HG03280 (cell line): ENCODE measurements around the gene PPIH.
"Not testable (repeated sequence)": the region's sequence is repeated elsewhere in the genome, so short reads cannot be mapped to it uniquely, and the experiment has no call there.

ENCODE experiments used
- ATAC-seq: cut with Tn5 transposase; IDR thresholded peaks from one replicate; pipeline ENCODE4 v1.9.1; 2021; ENCODE audit warnings: mild to moderate bottlenecking, moderate library complexity; ENCODE audit not compliant: unreplicated experiment

The PPIH gene

DNA sequence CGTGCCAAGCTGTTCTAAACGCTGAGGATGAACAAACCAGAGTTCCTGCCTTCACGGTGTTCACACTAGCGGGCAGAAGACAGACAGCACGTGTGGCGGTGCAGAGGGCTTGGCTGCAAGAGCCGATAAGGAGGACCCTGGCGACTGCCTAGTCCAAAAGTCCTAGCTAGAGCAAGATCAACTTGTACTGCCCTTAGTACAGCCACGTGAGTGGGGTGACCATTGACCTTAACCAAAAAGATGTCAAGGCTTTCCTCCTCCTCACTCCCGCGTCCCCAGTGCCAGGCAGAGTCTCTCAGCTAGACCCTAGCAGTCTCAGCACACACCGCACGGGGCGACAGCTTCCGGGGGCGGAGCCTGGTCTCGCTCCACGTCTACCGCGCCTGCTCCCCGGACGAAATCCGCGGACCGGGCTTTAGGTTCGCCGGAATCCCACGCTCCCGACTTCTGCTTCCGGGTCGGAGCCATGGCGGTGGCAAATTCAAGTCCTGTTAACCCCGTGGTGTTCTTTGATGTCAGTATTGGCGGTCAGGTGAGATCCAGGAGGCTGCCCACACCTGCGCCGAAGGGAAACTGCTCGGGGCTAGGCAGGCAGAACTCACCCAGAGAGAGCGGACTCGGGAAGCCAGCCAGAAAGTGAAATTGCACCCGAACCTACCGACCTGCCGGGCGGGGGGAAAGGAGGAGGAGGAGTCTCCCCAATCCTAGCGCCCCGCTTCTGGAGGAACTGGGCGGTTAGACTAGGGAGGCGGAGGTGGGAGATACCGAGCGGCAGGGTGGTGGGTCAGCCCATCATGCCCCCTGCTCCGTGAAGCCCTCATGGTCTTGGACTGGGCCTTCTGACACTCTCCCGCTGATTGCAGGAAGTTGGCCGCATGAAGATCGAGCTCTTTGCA is at the start of gene PPIH:
Gene PPIH (plus strand): TSS at position 443 of the 896 bp plus-strand sequence. CDS start 24 bp downstream, at position 467.
- ATAC-seq: peak; percentile 98

DNA sequence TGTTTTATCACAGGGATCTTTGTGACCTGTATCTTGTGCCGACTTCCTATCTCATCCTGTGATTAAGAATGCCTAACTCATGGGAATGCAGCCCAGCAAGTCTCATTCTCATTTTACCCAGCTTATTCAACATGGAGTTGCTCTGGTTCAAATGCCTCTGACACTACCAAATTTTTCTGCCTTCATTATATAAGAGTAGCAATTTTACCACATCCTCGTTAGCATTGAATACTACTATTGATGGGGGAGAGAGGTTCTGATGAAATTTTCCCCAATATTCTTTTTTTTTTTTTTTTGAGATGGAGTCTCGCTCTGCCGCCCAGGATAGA is 44.5 kb upstream of the PPIH start:
- ATAC-seq: no peak

DNA sequence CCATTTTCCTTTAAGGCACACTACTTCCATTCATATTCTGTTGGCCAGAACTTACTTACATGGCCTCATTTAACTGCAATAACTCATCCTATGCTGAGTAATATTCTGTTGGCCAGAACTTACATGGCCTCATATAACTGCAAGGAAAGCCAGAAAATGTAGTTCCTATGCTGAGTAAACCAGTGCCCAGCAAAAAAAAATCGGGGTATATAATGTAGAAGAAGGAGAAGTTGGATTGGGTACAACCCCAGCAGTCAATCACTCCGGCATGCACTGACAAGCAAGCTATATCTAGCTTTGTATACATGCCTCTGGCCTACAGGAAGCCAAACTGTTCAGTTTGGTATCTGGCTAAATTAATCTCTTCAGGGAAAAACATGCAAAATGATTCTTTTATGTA is 39.4 kb upstream of the PPIH start:
- ATAC-seq: no peak

DNA sequence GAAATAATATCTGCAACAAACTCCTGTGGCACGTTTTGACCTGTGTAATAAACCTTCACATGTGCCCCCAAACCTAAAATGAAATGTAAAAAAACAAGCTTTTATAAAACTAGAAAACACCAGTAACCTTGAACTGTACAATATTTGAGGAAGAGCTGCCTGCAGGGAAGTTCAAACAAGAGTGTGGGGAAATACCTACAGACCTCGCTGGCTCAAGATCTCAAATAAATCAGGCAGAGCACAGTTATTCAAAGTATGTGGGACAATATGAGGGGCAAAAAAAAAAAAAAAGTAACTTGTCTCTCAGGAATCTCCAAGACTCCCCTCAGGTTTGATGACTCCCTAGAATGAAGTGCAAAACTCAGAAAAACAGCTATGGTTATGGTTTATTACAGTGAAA is 37.9 kb upstream of the PPIH start:
- ATAC-seq: no peak

DNA sequence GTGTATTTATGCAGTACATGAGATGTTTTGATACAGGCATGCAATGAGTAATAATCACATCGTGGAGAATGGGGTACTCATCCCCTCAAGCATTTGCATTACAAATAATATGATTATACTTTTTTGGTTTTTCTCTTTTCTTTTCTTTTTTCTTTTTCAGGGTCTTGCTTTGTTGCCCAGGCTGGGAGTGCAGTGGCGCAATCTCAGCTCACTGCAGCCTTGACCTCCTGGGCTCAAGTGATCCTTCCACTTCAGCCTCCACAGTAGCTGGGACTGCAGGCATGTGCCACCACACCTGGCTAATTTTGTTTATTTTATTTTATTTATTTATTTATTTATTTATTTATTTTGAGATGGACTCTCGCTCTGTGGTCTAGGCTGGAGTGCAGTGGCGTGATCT is 37.0 kb upstream of the PPIH start:
- not testable (repeated sequence) for ATAC-seq

DNA sequence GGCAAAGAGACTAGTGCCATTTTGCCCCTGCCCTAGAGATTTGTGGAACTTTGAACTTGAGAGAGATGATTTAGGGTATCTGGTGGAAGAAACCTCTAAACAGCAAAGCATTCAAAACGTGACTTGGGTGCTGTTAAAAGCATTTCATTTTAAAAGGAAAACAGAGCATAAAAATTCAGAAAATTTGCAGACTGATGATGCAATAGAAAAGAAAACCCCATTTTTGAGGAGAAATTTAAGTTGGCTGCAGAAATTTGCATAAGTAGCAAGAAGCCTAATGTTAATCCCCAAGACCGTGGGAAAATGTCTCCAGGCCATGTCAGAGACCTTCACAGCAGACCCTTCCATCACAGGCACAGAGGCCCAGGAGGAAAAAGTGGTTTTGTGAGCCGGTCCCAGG is 31.0 kb upstream of the PPIH start:
- ATAC-seq: not testable (repeated sequence)

DNA sequence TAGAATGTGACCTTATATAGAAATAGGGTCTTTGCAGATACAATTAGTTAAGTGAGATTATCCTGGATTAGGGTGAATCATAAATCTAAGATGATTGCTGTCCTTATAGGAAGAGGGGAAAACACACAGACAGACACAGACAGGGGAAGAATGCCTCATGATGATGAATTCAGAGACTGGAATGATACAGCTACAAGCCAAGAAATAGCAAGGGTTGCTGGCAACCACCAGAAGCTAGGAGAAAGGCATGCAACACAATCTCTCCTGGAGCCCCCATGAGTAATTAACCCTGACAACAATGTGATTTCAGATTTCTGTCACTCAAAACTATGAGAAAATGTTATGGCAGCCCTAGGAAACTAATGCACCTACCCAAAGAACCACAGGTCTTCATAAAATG is 19.1 kb upstream of the PPIH start:
- ATAC-seq: no peak

DNA sequence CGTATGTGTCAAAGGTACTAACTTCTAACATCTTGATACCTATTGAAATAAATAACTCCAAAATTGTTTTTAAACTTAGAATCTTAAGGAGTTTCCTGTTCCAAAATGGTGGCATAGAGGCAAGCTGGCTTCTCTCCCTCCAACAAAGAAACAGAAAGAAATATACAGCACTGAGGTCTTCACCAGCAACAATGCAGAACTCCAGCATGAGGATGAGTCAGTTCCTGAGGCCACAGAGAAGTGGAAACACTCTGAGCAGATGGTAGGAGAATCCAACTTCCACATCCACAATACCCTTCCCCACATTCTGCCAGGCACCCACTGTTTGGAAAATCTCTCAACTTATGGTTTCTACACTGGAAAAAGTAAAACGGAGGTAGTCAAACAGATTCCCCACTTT is 12.2 kb upstream of the PPIH start:
- ATAC-seq: no peak

DNA sequence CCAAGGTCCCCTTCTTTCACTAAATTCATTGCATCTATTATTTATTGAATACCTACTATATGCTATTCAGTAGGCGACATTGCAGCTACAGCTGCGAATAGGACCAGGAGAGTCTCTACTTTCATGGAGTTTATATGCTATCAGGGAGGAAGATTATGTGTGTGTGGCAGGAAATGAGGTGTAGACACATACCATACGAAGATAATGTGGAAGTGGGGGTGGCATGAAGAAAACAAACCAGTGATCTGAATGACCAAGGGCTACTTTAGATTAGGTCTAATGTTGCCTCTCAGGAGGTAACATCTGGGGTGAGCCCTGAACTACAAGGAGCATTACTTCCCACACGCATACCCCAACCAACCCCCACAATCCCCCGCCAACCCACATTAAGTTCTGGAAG is 1.0 kb upstream of the PPIH start:
- ATAC-seq: no peak

DNA sequence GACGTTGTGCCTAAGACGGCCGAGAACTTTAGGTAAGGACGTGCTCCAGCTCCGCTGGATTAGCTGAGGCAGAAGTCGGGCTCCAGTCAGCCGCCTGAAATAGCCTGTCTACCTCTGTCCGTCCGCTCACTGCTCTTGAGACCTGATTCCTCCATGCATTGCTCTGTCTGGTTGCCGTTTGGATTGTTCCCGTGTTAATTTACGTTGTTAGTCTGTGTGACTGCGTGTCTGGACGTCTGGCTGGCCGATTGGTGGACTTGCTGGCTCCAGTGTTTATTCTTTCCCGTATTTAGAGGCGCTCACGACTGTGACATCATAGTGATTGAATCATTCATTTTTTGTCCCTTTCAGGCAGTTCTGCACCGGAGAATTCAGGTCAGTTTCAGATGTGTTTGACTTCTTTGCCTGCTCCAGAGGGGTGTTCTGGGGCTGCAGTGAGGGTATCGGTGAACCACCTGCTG is 684 bp downstream of the PPIH start:
- peak; percentile 6 for ATAC-seq

DNA sequence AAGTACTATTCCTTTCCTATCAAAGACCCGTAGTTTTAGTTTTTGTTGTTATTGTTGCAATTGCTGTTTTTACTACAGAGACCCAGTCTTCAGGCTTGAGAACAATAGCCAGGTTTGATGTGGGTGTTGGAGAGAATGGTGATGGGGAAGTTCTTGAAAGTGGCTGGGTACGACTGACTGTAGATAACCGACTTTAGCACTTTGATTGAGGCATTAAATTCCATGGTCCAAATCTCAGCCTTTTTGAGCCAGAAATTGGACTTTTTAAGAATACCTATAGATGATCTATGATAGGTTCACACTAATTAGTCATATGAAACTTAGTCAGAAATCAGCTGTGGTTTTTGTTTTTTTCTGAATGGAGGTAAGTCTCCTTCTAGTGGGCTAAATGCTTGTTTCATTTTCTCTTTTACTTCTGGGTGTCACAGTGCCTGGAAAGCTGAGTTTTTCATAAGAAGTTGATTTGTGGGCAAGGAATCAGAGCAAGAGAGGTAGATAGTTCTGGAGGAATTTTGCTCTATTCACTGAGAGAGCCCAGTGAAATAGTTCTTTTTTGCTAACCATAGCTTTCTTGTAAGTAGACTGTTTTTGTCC is 2.8 kb downstream of the PPIH start:
- no peak for ATAC-seq

DNA sequence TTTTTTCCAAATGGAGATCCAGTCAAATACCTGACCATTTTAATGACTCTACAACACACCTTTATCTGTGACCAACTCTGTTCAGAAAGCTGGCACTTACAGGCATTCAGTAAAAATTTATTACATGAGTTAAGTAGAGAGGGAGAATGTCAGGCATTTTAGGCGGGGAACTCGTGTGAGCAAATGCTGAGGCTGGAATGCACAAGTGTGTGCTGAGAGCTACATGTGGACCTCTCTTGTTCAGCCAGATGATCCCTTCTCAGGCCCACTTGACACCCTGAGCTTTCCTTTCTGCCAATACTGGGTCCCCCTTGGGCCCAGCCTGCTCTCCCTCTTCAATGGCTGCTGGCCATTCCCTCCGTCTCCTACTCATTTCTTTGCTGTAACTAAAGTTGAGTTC is 11.7 kb downstream of the PPIH start:
- no peak for ATAC-seq

DNA sequence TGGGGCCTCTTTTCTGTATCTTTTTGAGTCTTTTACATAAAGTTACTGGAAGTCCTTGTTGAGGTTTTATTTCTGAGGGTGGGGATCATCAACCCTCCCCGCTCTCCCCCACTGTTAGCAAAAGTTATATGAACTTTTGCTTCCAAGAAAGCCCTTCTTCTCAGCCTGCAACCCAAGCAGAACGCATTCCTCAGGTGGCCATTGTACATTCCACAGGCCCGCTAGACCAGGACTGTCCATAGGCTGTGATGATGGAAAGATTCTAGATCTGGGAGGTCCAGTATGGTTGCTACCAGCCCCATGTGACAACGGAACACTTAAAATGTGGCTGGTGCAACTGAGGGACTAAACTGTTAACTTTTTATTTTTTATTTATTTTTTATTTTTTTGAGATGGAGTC is 12.2 kb downstream of the PPIH start:
- ATAC-seq: no peak

DNA sequence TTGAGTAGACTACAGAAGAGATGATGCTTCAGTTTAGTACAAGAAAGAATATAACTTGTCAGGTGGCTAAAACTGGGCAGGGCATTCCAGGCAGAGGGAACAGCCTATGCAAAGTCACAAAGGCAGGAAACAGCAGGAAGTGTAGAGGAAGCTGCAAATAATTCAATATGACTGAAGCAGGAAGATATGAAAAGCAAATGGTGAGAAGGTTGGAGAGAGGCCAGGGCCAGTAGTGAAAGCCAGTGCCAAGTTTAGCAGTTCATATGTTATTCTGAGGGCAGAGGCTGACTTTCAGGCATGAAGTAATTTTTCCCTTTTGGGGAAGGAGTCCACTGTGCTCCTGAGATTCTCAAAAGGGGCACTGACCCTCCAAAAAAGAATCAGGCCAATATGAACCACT is 16.0 kb downstream of the PPIH start:
- ATAC-seq: no peak

DNA sequence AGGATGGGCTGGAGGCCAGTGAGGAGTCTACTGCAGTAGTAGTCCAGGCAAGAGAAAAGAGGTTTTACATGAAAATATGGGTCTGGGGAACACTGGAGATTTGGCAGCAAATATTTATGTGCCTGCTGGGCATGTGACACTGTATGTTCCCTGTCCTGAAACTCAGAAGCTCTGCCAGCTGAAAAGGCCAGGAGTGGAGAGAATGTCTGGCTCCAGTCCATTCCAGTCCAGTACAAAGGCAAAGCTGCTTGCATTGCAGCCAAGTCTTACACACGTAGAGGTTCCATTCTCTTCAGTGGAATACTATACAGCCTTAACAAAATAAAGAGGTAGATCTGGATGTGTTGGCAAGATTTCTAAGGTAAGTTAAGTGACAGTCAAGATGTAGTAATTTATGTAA is 16.5 kb downstream of the PPIH start:
- ATAC-seq: no peak

DNA sequence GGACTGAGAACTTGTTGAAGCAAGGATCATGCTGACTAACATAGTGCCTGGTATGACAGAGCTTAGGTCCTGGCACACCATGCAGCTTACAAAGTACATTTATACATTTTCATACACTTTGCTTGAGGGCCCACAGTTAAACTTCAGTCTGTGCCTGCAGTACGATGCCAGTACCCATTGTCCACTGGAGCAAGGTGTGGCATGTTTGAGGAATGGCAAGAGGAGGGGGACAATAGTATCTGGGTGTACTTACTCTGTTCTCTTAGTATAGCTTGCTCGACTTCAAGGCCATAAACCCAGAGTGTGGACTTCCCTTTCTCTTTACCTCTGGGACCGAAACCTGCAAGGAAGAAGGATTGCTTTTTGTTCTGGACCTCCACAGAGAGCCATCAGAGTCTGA is 17.2 kb downstream of the PPIH start:
- no peak for ATAC-seq

DNA sequence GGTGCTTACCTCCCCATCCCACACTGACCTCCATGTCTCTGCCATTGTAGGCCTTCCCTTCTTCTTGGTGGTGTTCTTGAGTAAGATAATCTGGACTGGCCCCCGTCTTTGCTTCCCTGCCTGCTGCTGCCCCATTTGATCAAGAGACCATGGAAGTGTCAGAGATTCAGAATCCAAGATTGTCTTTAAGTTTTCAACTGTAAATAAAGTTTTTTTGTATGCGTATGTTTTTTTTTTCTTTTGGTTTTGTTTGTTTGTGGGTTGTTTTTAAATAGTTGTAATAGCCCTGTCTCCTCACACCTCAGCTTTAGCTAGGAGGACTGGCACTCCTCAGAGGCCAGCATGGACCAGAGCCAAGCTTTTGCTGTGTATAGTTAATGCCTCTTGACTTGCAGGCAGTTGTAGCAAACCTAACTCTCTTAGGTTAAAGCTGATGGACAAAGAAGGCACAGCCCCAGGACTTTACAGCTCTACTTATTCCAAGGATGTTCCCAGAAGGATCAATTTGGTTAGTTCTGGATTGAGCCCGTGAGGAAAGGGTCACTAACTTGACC is 18.4 kb downstream of the PPIH start:
- no peak for ATAC-seq

DNA sequence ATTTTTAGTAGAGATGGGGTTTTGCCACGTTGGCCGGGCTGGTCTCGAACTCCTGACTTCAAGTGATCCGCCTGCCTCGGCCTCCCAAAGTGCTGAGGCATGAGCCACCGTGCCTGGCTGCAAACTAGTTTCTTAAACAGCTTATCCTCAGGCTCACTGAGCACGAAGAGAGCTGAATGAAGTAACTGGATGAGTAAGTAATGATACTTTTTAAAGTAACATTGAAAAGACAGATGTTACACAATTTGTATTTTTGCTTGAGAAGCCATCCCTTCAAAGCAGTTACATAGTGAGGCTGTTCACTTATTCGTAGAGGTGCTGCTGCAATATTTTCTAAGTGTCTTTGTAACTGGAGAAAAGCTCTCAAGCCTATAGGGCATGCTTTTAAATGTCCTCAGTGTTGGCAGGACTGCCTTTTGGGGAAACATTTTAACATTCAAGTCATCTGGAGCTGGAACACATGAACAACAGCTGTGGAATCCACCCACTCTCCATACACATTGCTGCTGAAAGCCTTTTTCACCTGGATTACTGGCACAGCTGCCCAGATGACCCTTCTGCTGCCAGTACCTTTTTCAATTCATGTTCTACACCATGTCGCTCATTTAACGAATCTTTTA is 21.3 kb downstream of the PPIH start:
- ATAC-seq: no peak

DNA sequence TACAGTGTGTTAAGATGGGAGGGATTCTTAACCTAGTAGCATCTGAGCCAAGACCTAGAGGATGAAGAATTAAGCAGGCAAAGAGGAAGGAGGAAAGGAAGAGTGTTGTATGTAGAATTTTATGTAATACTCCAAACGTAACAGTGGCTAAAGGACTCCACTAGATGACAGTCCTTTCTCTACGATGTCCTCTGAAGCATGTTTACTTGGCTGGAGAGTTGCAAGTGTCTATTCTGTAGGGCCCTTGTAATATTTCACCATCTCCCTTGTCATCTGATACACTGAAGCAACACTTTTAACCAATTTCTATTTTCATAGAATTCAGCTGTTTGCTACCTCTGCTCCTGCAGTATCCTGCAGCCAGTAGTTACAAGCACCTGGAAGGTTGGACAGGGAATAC is 21.8 kb downstream of the PPIH start:
- no peak for ATAC-seq

DNA sequence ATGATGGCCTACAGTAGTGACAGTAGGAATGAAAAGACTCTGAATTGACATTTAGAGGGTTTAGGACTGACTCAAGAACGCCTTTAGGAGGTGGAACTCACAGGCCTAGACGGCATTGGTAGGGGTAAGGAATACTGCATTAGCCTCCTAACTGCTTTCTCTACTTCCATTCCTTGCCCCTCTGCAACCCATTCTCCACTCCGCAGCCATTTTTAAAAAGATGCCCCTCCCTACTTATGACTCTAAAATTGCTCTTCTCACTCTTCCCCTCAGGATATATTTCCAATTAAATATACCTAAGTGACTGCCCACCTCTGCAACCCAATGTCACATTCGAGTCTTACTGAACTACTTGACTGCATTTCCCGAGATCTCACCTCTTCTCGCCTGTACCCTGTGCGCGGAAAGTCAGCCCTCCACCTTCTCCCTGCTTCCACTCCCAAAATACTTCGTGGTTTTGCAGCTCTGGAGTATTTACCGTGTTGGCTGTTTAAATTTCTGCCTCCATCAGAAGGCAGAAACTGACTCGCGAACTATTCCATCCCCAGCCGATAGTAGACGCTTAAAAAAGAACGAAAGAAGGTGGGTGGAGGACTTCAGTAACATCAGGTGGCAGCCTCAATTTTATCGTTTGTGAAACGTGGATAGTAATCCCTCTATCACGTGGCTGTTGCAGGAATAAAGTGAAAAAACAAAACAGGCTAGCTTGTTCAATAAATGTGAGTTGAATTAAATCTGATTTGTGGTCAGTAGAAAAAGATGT is 22.9 kb downstream of the PPIH start:
- ATAC-seq: no peak
